GM19452 (cell line): ENCODE measurements around the gene PFDN5.
"Not testable (repeated sequence)": the region's sequence is repeated elsewhere in the genome, so short reads cannot be mapped to it uniquely, and the experiment has no call there.

Experiments
- ATAC-seq: cut with Tn5 transposase; IDR thresholded peaks from one replicate; pipeline ENCODE4 v1.9.1; 2021; ENCODE audit not compliant: unreplicated experiment

Gene PFDN5

DNA sequence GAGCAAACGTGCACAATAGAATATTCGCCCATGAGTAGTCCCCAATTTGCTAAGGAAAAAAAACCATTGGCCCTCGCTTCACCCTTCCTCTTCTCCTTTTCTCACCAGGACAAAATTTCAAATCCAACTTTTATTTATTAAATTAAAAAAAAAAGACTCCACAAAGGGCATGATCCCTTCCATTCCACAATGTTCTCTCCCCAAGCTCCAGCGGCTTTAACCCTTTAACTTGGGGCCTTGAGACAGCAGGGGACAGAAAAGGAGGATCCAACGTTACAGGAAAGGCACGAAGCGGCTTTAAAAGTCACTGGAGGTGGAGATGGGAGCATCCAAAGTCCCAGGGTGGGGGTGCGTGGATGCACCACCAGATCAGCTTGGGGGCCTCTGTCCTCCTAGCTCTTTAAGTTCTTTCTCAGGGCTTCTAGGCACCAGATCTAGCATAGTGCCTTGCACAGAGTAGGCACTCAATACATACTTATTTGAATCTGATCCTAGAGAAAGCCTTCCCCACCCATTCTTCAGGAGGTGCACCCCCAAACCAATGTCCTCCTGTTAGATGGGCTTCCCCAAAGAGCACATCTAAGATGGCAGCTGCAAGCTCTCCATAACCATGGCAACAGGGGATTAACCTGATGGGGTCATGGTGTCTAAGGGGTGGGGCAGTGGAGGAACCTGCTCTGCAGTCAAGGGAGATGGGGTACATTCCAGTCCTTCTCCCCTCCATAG lies 31.3 kb downstream of the PFDN5 start:
- no peak for ATAC-seq

DNA sequence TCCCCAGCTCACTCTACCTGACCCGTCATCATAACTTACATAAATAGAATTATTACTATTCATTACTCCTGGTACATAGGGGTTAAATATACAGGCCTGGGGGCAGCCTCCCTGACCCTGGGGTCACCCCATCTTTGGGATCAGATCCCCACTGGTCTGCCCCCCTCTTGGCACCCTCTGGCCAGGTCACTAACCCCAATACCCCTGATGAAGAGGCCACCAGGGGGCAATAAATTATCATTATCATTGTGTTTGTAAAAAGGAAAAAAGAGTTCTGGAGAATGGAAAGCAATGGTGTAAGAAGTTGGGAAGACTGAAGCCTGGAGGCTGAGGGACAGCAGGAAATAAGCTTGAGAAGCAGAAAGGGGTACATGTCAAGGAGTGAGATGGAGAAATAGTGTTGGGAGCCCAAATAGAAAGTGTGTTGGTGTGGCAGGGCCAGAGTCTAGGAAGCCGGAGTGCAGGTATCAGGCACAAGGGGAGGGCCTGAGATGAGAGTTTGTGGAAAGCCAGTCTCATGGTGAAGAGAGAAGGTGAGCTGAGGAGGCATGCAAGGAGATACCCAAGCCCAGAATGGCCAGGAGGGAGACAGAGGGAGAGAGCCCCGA lies 32.2 kb downstream of the PFDN5 start:
- no peak for ATAC-seq

DNA sequence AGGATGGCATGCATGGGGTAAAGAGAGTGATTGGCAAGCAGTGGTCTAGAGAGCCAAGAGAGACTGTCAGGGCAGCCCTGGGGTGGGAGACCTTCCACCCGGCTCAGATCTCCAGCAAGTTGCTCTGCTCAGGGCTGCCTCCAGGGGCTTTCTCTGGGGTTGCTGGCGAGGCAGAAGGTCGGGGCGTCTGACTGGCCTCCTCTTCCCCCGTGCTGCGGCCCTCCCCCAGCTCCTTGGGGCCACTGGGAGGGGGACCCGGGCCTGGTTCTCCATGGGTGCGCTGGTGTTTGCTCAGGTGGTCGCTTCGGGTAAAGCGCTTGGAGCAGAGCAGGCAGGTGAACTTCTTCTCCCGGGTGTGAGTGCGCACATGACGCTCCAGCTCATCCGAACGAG lies 32.7 kb downstream of the PFDN5 start:
- no peak for ATAC-seq

DNA sequence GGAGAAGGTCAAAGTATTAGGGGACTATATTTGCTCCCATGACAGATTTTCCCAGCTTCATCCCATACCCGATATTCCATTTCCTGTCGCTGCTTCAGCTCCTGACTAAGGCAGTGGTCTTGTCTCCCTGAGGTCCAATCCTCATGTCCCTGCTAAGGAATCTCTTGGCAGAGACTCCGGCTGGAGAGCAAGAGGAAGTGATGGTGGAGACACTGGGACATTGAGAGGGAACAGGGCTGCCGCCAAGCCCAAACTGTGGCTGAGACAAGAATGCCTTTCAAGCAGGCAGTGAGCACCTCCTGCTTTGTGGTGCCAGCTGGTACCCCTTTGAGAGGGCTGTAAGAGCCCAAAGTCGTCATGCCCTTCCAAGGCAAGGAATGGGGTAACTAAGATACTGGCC lies 35.3 kb downstream of the PFDN5 start:
- ATAC-seq = no peak

DNA sequence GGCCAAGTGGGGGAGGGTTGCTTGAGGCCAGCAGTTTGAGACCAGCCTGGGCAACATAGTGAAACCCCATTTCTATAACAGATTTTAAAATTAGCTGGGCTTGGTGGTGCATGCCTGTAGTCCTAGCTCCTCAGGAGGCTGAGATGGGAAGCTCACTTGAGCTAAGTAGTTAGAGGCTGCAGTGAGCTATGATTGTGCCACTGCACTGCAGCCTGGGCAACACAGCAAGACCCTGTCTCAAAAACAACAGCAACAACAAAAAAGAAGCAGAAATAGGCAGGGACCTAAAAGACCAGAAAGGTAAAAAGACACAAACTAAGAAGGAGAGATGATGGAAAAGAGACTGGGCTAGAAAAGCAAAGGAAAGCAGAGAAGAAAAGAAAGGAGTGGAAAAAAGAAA lies 37.0 kb downstream of the PFDN5 start:
- ATAC-seq = not testable (repeated sequence)

GRCh38 chr12:53332744-53333143 lies 37.4 kb downstream of the PFDN5 start:
- no peak for ATAC-seq

- no peak for ATAC-seq
These were observed 37.9 kb downstream of the PFDN5 start for GRCh38 chr12:53333289-53333688.

- no peak for ATAC-seq
These were observed 38.5 kb downstream of the PFDN5 start for GRCh38 chr12:53333845-53334244.

- no peak for ATAC-seq
These were observed 39.5 kb downstream of the PFDN5 start for GRCh38 chr12:53334822-53335221.

GRCh38 chr12:53336181-53336681 lies 40.9 kb downstream of the PFDN5 start, which contains the start of gene SP7:
SP7 (minus strand) TSS chr12:53336354; CDS start chr12:53335646, 708 bp downstream.
- ATAC-seq = no peak

DNA sequence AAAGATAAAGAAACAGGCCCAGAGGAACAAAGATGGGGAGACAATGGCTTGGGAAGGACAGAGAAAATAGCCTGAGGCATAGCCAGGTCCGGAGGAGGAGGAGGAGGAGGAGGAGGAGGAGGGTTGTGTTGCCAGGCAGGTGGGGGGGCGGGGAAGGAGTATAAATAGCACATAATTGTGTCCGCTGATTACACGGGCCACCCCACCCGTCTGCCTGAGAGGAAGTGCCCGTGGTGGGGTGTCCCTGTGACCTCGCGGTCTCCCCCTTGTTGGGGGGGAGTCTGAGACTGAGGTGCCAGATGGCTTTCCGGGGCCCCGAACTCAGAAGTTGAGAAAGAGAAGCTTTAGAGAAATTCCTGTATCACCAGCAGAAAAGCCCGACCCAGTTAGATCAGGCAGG lies 42.7 kb downstream of the PFDN5 start:
- ATAC-seq = no peak

GRCh38 chr12:53338916-53339315 lies 43.6 kb downstream of the PFDN5 start:
- ATAC-seq = no peak

DNA sequence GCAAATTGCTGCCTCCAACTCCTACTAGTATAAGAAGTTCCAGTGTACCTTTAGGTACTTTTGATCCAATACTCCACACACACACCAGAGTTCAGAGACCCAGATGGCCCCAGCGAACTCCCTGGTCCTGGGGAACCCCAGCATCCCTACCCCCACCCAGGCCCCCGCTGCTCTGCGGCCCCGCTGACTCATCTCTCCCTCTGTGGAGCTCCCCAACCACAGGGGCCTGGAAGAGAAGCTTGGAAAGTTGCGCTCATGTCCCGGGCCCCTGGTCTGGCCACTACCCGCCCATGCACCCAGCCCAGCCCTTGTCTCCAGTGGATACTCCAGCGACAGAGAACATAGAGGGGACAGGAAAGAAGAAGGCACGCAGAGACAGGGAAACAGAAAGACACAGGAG lies 45.1 kb downstream of the PFDN5 start:
- ATAC-seq = no peak

DNA sequence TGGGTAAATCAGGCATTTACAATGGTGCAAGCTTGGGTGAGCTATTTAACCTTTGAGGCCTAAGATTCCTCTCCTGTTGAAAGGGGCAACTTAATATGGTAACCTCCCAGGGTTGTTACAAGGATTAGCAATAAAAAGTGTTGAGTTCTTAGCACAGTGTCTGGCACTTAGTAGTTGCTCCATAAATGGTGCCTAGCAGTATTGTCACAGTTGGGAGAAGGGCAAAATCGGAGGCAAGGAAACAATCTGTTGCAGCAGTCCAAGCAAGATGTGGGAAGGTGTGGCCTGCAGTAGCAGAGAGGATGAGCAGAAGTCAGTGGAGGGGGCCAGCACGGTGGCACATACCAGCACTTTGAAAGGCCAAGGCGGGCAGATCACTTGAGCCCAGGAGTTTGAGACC lies 48.1 kb downstream of the PFDN5 start:
- no peak for ATAC-seq

DNA sequence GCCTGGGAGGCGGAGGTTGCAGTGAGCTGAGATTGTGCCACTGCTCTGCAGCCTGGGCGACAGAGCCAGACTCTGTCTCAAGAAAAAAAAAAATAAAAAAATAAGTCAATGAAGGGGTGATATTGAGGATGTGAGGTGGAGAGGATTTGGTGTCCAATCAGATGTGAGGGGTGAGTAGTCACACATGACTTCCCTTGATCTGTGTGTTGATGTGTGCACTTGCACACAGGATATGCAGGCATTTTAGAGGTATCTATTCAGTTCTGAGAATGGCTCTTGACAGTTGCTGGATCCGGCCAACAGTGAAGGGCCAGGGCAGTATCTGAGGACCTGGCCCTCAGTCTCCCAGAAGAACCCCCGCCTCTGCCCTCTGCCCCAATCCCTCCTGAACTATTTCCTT lies 48.6 kb downstream of the PFDN5 start:
- no peak for ATAC-seq

- ATAC-seq = no peak
These were observed 49.1 kb downstream of the PFDN5 start for GRCh38 chr12:53344487-53344823.

GRCh38 chr12:53344824-53345485 lies 49.6 kb downstream of the PFDN5 start:
- peak; percentile 69 for ATAC-seq

- no peak for ATAC-seq
These were observed 50.3 kb downstream of the PFDN5 start for GRCh38 chr12:53345486-53346188.

DNA sequence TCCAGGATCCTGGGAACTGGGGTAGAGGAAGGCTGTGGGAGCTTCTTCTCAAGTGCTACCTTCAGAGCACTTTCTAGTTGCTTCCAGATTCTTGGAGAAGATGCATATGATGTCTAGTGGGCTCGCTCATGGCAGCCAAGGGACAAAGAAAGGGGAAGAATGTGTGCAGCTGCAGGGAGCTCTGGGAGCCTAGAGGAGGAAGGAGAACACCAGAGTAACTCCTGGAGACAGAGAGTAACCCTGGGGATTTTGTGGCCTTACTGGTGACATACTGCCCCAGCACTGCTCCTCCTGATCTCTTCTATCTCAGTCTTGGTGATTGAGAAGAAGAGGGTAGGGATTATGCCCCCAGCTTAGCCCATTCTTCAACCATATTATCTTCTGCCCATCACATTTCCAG lies 51.1 kb downstream of the PFDN5 start:
- ATAC-seq = no peak

DNA sequence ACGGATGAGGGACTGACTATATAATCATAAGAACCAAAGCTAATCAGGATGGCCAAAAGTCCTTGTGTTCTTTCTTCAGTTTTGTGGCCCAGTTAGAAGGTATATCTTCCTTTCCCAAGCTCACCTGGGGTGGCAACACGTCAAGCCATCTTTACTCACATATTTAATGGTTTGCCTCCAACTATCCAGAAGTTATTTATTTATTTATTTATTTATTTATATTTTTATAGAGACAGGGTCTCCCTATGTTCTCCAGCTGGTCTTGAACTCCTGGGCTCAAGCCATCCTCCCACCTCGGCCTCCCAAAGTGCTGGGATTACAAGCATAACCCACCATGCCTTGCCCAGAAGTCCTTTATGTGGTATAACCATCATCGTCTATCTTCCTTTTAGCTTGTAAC lies 52.6 kb downstream of the PFDN5 start:
- ATAC-seq = no peak
